Nephron progenitor cell (in vitro differentiated cells): ENCODE data around the gene ZNF521.
"Not testable (repeated sequence)": the region's sequence is repeated elsewhere in the genome, so short reads cannot be mapped to it uniquely, and the experiment has no call there.

Experiments used
- DNase-seq: peaks from one replicate; pipeline ENCODE4 v3.0.0; 2021
- H3K27ac Mint-ChIP-seq: 2 replicates; pipeline ENCODE4 v1.8.0; 2021; ENCODE audit warnings: mild to moderate bottlenecking, moderate library complexity, mixed read lengths
- H3K27me3 Mint-ChIP-seq: 2 replicates; pipeline ENCODE4 v1.8.0; 2021; ENCODE audit warnings: mild to moderate bottlenecking, low read depth, mixed read lengths; ENCODE audit not compliant: poor library complexity
- H3K36me3 Mint-ChIP-seq: 2 replicates; pipeline ENCODE4 v1.8.0; 2021; ENCODE audit warnings: low read depth, mixed read lengths
- H3K4me1 Mint-ChIP-seq: 2 replicates; pipeline ENCODE4 v1.8.0; 2021; ENCODE audit warnings: mixed read lengths
- H3K4me3 Mint-ChIP-seq: 2 replicates; pipeline ENCODE4 v1.8.0; 2021; ENCODE audit warnings: mild to moderate bottlenecking, moderate library complexity, mixed read lengths
- H3K9me3 Mint-ChIP-seq: 2 replicates; pipeline ENCODE4 v1.8.0; 2021; ENCODE audit warnings: mild to moderate bottlenecking, moderate library complexity, mixed read lengths
- TF ChIP-seq, protein P1 (sequence below): fragments of 200-600 bp; sonication (generic); IDR thresholded peaks from 2 replicates; pipeline ENCODE4 v1.5.0; 2021; ENCODE audit warnings: antibody characterized with exemption

The ZNF521 gene

GRCh38 chr18:25279556-25279955, 72.4 kb downstream of the ZNF521 start:
- no peaks in the 10 kb centered on the region for H3K9me3 Mint-ChIP-seq
- H3K27me3 Mint-ChIP-seq, result no peaks in the 10 kb centered on the region
- TF ChIP-seq, protein P1, sequence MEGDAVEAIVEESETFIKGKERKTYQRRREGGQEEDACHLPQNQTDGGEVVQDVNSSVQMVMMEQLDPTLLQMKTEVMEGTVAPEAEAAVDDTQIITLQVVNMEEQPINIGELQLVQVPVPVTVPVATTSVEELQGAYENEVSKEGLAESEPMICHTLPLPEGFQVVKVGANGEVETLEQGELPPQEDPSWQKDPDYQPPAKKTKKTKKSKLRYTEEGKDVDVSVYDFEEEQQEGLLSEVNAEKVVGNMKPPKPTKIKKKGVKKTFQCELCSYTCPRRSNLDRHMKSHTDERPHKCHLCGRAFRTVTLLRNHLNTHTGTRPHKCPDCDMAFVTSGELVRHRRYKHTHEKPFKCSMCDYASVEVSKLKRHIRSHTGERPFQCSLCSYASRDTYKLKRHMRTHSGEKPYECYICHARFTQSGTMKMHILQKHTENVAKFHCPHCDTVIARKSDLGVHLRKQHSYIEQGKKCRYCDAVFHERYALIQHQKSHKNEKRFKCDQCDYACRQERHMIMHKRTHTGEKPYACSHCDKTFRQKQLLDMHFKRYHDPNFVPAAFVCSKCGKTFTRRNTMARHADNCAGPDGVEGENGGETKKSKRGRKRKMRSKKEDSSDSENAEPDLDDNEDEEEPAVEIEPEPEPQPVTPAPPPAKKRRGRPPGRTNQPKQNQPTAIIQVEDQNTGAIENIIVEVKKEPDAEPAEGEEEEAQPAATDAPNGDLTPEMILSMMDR, result no peak
- no peak overlapping the region for H3K4me3 Mint-ChIP-seq
- H3K4me1 Mint-ChIP-seq, result peaks cover 57% of the 10 kb centered on the region
- DNase-seq, result no peak
- peaks cover 28% of the 10 kb centered on the region for H3K36me3 Mint-ChIP-seq
- H3K27ac Mint-ChIP-seq, result no peak overlapping the region

DNA sequence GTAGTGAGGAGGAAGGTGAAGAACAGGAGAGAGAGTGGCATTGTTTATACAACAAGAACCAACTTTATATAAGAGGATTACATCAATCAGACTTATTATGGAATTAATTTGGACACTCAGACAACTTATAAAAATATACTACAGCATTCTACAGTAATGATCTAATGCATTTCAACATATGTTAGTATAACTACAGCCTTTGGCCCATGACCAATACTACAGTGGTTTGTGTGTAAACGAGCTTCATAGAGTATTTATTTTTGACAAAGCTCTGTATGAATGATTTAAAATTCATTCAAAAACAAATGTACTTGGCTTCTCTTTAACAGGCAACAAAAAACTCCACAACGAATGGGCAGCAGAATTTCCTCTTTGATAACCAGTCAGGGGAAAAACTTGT, 72.8 kb downstream of the ZNF521 start:
- H3K27me3 Mint-ChIP-seq, result no peaks in the 10 kb centered on the region
- H3K9me3 Mint-ChIP-seq, result no peaks in the 10 kb centered on the region
- peaks cover 62% of the 10 kb centered on the region for H3K4me1 Mint-ChIP-seq
- peaks cover 33% of the 10 kb centered on the region for H3K36me3 Mint-ChIP-seq
- H3K27ac Mint-ChIP-seq, result peak overlapping the region; percentile 6
- no peak for DNase-seq
- no peak overlapping the region for H3K4me3 Mint-ChIP-seq
- TF ChIP-seq, protein P1, result no peak

DNA sequence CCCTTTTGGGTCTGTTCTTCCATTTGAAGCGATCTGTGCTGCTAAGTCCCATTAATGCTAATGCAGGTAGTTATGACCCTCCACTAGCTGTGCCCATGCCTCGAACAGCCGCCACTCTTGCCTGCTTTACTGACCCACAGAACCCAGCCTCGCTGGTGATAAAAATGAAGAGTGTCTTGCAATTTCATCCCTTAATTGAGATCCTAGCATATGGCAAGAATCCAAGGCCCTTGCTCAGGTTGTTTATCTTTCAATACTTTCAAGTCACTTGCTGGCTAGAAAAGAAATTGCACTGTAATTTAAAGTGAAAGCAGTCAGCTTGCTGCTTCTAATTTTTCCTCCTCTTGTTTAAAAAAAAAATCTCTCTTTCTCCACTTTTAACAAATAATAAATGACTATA, 73.6 kb downstream of the ZNF521 start:
- Mint-ChIP-seq H3K4me3 (no peak overlapping the region), H3K27ac (no peak overlapping the region), H3K9me3 (peaks cover under 1% of the 10 kb centered on the region), H3K36me3 (peaks cover 35% of the 10 kb centered on the region), H3K4me1 (peaks cover 62% of the 10 kb centered on the region), H3K27me3 (no peaks in the 10 kb centered on the region)
- TF ChIP-seq, protein P1, result no peak
- DNase-seq, result no peak

DNA sequence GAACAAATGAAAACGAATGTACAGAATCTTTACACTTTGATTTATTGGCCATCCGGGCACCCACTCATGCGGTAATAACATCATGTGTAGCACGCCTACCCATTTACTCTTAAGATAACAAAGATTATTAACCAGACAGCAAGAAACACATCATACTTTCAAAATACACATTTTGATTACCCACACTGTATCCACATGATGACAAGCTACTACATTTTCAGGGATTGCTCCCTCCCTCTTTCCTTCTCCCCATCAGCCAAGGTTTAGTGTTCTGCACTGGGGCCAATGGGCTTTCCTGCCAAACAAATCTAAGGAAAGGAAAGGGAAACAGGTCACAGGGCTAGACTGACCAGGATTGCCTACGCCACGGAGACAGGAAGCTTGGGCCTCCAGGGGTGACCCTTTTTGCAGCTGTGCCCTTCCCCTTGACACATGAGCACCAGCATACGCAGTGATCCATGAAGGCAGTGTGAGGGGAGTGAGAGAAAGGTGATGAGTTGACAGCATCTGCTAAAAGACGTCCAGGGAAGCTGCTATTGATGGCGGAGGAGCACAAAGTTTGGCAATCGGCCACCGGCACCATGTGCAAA, 76.5 kb downstream of the ZNF521 start:
- TF ChIP-seq, protein P1, result no peak
- Mint-ChIP-seq H3K27me3 (no peaks in the 10 kb centered on the region), H3K27ac (peak overlapping the region; percentile 96), H3K9me3 (peaks cover 25% of the 10 kb centered on the region), H3K4me1 (peaks cover 62% of the 10 kb centered on the region), H3K36me3 (peaks cover 59% of the 10 kb centered on the region), H3K4me3 (peak overlapping the region; percentile 57)
- peak; percentile 50 for DNase-seq

GRCh38 chr18:25274926-25275325, 77.0 kb downstream of the ZNF521 start:
- peak overlapping the region; percentile 57 for H3K4me3 Mint-ChIP-seq
- TF ChIP-seq, protein P1, result no peak
- H3K4me1 Mint-ChIP-seq, result peaks cover 56% of the 10 kb centered on the region
- H3K27me3 Mint-ChIP-seq, result no peaks in the 10 kb centered on the region
- peaks cover 31% of the 10 kb centered on the region for H3K9me3 Mint-ChIP-seq
- peak overlapping the region; percentile 96 for H3K27ac Mint-ChIP-seq
- H3K36me3 Mint-ChIP-seq, result peaks cover 60% of the 10 kb centered on the region
- no peak for DNase-seq

GRCh38 chr18:25266931-25267527, 84.9 kb downstream of the ZNF521 start:
- peaks cover 42% of the 10 kb centered on the region for H3K9me3 Mint-ChIP-seq
- H3K27me3 Mint-ChIP-seq, result not testable (repeated sequence)
- peaks cover 78% of the 10 kb centered on the region for H3K36me3 Mint-ChIP-seq
- H3K4me3 Mint-ChIP-seq, result peak overlapping the region; percentile 10
- peak overlapping the region; percentile 87 for H3K27ac Mint-ChIP-seq
- peak; percentile 46 for DNase-seq
- H3K4me1 Mint-ChIP-seq, result peaks cover 40% of the 10 kb centered on the region
